Inferior parietal cortex (tissue), 1 donor: ENCODE results near the gene LARP1.
"Not testable (repeated sequence)": the region's sequence is repeated elsewhere in the genome, so short reads cannot be mapped to it uniquely, and the experiment has no call there.

Source experiments
- DNase-seq: peaks from one replicate; pipeline ENCODE4 v3.0.0-alpha.2; 2016; ENCODE audit errors: extremely low spot score

Gene LARP1

DNA sequence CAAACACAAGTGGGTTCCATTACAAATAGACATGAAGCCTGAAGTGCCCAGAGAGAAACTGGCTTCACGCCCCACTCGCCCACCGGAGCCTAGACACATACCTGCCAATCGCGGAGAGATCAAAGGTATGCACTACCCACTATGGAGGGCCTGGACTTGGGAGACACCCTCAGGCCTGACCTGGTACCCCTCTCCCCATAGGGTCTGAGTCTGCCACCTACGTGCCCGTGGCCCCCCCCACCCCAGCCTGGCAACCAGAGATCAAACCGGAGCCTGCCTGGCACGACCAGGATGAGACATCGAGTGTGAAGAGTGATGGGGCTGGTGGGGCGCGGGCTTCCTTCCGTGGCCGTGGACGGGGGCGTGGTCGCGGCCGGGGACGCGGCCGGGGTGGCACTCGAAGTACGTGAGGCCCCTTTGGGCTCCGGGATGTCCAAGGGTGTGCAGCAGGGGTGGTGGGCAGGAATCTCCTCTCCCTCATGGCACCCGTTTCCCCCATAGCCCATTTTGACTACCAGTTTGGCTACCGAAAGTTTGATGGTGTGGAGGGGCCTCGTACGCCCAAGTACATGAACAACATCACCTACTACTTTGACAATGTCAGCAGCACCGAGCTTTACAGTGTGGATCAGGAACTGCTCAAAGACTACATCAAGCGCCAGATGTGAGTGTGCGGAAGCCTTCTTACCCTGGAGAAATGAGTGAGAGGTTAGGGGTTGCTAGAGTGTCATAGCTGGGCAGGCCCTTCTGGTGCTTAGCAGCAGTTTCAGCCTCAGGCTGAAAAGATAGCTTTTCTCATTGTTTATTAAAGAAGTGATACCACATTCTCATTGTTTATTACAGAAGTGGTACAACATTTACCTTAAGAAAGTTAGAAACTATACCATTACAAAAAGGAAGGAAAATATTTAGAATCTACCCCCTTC, 38.7 kb downstream of the LARP1 start:
- DNase-seq: no peak

DNA sequence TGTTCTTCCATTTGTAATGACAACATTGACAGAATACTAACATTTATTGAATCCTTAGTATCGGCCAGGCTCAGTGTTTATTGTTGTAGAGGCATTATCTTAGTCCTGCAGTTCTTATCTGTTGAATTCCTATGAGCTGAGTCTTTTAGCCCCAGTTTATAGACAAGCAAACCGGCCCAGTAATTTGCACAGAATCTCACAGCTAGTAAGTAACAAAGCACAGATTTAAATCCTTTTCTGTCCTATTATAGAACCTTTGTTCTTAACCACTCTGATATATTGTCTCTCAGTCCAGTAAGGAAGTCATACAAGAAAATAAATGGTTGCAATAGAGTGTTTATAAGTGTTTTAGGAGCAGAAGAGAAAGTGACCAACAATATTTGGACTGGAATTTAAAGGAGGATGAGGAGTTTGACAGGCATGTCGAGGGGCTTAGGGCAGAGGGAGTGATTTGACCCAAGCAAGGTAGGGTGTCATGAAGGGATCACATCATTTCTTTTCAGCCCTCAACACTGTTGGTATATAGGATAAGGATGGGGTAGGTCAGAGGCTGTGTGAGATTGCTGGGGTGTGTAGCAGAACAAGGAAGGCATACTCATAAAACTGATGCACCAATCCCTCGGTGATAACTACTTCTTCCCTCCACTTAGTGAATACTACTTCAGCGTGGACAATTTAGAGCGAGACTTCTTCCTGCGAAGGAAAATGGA, 39.5 kb downstream of the LARP1 start:
- DNase-seq: no peak

DNA sequence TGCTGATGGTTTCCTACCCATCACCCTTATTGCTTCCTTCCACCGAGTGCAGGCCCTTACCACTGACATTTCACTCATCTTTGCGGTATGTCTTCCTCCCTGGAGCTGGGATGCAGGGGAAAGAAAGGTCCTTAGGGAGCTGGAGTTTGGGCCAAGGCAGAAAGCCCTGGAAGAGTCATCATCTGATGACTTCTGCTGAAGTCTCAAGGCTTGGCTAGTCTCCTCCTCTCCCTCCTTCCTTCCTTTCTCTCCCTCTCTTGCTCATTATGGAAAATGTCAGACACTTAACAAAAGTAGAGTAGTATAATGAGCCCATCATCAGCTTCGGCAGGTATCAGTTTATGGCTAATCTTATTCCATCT, 40.0 kb downstream of the LARP1 start:
- no peak for DNase-seq

DNA sequence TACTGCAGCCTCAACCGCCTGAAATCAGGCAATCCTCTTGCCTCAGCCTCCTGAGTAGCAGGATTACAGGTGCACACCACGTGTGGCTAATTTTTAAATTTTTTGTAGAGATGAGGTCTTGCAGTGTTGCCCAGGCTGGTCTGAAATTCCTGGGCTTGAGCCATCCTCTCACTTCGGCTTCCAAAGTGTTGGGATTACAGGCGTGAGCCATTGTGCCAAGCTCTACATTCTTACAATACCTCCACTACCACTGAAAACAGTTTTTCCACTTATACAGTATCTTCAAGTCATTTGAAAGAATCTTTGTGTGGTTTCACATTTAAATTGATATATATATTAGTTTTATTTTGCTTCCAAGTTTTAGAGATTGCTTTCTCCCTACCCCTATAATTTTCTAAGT, 42.6 kb downstream of the LARP1 start:
- no peak for DNase-seq

DNA sequence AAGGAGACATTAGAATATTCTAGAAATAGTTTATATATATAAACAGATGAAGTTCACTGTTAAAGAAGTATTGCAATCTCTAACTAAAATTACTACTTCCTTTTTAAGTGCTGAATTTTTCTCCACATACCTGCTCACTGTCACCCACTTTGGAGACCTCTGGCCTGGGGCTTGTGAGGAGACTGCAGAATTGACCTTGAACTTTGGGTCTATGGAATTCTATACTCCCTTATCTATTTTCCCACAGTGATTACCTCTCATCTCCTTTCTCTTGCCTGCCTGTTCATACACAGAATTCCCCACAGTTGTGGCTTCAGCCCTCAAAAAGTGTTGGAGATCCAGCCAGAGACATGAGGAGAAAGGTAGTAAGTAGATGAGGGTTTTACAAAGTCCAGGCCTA, 45.4 kb downstream of the LARP1 start:
- no peak for DNase-seq

DNA sequence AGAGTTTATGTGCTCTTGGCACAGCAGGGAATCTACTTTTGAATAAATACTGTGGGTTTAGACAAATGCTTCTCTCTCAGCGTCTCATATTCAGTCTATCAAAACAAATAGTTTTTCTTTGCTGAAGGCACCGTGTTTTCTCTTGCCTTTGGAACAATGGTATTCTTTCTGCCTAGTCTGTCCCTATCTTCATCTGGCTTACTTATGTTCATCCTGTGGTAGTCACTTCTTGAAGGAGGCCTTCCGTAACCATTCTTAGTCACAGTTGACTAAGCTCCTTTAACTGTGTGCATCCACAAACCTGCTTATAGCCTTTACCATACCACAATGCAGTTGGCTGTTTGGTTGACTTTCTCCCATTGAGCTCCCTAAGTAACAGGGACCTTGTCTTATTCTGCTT, 45.9 kb downstream of the LARP1 start:
- no peak for DNase-seq

DNA sequence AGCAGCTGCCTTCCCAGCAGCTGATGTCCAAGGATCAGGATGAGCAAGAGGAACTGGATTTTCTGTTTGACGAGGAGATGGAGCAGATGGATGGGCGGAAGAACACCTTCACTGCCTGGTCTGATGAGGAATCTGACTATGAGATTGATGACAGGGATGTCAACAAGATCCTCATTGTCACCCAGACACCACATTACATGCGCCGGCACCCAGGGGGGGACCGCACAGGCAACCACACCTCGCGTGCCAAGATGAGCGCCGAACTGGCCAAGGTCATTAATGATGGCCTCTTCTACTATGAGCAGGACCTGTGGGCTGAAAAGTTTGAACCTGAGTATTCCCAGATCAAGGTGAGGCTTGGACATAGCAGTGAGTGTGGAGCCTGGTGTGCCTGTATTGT, 46.9 kb downstream of the LARP1 start:
- DNase-seq: no peak

DNA sequence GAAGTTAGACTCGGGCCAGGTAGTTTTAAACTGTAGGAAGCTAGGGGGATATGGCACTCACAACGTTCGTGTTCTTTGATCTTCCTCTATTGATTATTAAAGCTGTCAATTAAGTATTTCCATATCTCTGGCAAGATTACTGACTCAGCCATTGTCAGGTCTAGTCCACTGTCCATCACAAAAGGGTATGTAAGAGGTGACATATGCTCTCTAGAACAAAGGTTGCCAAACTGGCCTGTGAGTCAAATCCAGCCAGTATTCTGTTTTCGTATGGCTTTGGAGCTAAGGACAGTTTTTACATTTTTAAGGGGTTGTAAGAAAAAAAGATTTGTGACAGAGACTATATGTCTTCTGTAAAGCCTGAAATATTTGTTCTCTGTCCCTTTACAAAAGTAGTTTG, 51.0 kb downstream of the LARP1 start:
- DNase-seq: no peak

DNA sequence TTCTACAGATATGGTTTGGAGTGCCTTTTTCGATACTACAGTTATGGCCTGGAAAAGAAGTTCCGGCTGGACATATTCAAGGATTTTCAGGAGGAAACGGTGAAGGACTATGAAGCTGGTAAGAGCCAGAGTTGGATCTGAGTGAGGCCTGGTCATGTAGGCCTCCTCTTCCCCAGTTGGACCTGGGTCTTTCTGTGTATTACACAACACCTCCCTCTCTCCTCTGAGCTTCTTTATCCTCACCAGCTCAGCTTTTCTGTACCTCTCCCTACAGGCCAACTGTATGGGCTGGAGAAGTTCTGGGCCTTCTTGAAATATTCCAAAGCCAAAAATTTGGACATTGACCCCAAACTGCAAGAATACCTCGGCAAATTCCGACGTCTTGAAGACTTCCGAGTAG, 56.1 kb downstream of the LARP1 start:
- DNase-seq: no peak

DNA sequence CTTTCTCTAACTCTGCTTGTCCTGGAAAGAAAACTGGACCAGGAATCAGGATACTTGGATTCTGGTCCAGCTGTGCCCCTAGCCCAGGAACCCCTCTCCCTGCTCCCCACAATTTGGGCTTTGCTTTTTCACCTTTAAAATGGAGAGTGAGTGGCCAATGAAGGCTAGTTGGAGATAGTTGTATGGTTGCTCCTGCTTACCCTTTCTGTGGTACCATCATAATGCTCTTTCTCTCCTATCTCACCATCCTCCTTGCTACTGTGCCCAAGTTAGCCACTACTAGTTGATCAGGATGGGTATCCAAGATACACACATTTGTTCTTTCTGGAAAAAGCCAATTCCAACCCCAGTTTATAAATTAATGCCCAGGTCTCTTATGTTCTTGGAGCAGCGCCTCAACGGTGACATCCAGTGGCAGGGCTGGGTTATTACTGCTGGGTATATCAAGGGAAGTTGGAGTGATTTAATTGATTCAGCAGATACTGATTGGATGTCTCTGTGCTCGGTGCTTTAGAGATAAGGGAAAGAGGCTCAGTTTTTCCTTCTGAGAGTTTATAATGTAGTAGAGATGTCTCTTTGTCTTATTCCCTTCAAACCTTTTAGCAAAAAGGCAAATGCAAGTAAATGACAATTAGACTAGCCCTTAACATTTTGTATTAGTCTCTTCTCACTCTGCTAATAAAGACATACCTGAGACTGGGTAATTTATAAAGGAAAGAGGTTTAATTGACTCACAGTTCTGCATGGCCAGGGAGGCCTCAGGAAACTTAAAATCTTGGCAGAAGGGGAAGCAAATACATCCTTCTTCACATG, 56.7 kb downstream of the LARP1 start:
- DNase-seq: peak; percentile 64

DNA sequence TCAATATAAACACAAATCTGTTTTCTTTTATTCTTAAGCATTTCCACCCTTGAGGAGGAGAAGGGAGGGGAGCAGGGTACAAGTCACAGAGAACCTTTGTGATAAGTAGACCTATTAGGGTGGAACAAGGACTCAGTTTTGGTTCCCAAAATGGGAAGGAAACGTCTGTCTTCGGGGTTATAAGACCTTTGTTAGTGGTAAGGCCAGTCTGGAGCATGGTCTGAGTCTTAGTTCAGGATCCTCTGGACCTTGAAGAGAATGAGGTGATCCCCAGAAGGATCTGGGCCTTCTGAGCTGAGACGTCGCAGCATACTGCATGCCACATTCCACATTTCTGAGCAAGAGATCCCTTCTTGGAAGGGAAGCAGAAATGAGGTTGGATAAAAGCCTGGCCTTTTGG, 58.0 kb downstream of the LARP1 start:
- no peak for DNase-seq

DNA sequence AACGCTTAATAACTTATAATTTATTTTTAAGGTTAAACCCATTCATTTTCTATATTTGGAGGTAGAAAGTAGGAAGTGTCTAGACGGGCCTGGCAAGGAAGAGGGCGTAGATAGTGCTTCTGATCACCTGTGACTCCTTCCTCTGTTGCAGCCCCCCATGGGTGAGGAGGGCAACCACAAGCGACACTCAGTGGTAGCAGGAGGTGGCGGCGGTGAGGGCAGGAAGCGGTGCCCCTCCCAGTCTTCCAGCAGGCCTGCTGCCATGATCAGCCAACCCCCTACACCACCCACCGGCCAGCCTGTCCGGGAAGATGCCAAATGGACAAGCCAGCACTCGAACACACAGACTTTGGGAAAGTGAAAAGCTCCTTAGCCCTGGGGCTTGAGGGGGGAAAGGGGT, 58.6 kb downstream of the LARP1 start:
- DNase-seq: no peak

DNA sequence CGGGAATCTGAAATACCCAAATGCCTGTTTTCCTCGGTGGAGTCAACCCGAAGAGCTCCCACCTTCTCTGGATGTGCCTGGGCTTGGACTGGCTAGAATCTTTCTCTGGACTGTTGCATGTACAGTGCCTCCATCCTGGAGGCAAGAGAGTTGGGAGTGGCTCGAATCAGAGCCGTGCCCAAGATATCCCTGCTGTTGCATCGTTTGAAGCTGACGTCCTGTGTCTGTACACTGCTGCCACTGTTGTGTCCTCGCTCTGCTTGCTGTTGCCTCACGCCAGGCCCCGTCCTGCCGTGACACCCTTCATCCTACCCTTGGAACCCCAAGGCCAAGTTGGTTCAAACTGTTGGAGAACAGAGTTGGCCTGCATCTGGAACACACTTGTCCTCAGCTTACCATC, 59.8 kb downstream of the LARP1 start:
- DNase-seq: no peak

DNA sequence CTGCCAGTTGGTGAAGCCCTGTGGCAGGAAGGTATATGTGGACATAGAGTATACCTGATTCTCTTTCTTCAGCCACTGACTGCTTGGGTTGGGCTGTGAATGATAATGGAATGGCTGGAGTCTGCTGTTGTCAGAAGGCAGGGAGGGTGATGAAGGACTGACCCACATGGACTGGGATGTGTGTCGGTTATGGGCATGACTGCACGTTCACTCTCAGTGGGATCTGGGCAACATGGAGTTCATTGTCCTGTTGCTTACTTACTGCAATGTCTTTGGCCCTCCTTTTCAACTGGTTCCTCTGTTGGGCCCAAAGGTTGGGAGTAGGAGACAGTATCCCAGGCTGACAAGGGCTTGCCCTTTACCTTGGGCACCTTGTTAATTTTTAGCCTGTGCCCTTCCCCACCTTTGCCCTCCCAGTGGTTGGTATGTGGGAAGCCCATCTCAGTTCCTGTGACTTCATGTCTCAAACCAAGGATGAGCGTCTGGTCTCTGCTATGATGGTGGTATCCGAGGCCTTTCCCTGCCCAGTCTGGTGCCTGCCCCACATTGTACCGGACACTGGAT, 60.6 kb downstream of the LARP1 start:
- DNase-seq: no peak

DNA sequence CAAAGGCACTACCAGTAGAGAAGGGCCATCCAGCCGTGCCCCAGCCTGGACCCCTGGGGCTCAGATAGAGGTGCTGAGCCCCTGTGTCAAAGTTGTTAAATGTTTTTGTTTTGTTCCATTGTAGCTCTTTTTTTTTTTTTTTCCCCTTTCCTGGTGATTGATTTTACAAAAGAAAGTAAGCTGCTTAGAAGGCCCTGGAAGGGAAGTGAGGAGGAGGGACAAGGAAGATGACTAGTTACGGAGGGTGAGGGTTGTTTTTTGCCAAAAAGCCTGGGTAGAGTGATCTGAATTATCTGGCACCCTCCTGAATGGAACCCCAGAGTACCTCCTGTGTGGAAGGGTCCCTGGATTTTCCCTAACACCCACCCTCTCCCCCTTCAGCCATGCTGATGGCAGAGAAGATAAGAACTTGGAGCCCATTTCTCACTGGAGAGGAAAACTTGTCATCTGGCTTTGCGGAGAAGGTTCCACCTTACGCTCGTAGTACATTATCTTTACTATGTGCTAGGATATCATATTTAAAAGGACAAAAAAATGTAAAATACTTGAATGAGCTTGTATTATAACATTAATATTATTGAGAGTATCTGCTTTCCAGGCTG, 61.8 kb downstream of the LARP1 start:
- no peak for DNase-seq

DNA sequence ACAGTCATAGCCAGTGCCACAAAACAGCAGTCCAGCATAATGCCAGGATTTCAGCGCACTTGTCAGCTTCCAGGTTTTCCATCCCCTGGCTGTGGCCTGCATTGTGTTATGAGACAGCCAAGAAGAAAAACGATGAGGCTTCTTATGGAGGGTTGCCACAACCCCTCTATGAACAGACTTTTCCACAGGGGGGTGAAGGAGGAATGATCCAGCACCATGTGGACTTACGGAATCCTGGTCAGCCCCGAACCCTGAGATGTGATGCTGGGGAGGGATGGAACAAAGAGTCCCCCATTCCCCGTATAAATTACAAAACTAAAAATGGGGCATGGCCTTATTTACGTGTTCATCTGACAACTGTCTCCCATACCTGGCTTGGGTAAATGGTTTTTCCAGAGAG, 62.6 kb downstream of the LARP1 start:
- DNase-seq: no peak

DNA sequence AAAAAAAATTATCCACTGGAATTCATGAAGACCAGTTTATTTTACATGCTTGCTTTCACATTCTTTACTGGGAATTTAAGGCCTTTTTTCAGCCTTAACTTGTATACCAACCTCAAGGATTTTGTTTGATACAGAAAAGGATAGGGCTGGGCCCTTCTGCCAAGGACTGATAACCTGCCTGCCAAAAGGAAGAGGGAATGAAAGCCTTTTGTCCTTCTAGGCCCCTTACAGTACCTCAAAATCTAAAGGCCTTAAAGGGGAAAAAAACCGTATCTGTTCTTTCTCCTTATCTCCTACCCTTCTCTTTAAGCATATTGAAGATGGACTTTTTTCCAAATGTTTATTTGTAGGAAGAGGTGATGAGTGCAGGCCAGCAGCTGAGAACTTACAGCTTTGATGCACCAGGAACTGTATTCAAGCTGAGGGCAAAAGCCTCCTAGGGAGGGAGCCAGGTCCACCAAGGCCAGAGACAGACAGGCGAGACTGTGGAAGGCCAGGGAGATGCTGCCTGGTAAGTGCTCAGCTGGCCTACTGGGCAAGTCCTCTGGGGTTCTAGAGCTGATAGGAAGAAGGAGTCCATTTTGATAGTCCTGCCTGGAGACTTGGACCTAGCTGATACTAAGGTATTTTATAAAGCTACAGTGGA, 63.4 kb downstream of the LARP1 start:
- no peak for DNase-seq

DNA sequence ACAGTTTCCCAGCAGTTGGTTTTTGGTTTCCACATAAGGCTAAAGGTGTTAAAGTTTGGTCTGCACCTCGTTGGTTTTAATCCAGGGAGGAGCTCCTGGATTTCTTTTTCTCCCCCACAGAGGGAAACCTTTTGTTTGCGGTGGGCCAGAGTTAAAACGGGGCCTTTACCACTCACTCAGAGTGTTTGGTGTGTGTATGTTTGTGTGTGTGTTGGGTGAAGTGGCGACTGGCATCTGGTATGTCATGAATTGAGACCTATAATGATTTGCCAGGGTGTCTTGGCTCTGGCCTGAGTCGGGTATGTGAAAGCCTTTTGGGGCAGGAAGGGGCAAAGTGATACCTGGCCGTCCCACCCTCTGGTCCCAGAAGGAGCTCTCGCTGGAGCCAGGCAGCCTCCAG, 64.4 kb downstream of the LARP1 start:
- no peak for DNase-seq

DNA sequence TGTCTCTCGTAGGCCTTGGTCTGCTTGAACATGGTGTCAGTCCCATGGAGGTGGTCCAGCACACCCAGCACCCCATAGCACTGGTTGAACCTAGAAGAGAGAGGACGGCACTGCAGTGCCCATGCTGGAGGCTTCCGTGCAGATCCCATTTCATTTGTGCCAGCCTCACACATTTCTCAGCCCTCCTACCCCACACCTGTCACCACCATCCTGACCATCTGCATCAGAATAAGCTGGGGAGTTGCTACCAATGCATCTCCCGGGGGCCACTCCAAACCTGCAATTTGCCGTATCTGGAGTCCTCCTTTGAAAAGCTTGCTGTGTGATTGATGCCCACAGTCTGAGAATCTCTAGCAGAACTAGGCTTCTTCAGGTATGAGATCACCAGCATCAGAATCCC, 65.2 kb downstream of the LARP1 start:
- DNase-seq: no peak

DNA sequence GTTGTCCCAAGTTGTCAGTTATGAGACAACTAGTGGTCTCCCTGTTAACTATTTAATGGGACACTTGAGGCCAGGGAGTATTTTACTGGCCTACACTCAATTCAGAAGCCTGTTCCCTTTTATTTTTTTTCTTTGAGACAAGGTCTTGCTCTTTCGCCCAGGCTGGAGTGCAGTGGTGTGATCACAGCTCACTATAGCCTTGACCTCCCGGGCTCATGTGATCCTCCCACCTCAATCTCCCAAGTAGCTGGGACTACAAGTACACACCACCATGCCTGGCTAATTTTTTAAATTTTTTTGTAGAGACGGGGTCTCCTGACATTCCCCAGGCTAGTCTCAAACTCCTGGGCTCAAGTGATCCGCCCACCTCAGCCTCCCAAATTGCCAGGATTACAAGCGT, 67.7 kb downstream of the LARP1 start:
- DNase-seq: not testable (repeated sequence)

DNA sequence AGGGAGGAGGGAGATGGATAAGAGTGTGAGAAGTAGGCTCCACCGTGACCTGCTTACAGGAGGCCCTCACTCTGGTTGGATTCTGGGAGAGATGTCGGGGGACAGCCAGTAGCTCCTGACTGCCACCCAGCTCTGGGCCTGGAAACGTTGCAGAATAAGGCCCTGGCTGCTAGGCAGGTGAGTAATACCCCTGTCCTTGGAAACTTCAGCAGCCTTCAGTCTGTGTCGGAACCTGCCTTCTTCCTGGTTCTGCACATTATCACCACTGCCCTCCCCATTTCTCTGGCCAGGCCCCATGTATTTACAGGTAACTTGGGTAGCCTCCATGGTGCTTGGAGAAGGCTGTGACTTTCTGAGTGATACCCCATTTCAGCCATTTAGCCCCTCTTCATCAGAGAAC, 68.4 kb downstream of the LARP1 start:
- no peak for DNase-seq
